ENCODE results near the gene BTNL9.

BTNL9 gene

DNA sequence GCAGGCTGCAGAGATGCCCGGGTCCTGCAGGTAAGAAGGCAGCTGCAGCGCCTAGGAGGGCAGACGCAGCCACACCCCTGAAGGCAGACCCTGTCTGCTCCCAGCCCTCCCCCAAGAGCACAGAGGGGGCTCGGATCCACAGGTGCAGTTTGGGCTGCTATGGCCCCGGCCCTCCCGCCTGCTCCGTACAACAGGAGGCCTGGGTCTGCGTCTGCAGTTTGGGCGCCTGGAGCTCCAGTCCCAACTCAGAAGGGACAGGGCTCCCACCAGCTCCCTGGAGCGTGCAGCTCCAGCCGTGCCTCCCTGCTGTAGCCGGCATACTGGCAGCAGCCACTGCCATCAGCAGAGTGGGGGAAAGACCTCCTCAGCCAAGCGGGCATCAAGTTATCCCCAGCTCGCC, 30.5 kb downstream of the BTNL9 start:
- ChIA-PET POLR2A (no interaction called here), CTCF (interaction anchor here (1.5 kb wide), 1 partner anchor 11 kb away, joined by 4 read pairs; no protein-coding TSS in a partner anchor)
- TF ChIP-seq SUZ12 (IDR thresholded peaks at IDR 0.05): no peak
- DNase-seq (ENCODE audit: extremely low spot score): no peak

DNA sequence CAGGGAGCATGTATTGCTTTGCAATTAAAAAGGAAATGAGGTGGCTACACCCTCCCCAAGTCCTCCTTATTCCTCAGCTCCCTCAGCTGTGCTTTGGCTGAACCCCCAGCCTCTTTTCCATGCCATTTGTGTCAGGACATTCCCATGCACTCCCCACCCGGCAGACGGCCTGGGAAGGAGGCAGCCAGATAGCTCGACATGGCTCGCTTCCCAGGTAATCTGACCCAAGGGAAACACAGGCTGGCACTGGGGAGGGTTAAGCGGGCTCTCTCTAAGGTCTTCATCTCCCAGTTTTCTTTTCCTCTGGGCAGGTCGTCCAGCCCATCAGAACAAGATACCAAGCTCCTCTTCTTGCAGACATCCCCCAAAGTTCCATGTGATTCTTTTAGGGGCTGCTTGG, 31.2 kb downstream of the BTNL9 start:
- CTCF ChIA-PET: no interaction called here

DNA sequence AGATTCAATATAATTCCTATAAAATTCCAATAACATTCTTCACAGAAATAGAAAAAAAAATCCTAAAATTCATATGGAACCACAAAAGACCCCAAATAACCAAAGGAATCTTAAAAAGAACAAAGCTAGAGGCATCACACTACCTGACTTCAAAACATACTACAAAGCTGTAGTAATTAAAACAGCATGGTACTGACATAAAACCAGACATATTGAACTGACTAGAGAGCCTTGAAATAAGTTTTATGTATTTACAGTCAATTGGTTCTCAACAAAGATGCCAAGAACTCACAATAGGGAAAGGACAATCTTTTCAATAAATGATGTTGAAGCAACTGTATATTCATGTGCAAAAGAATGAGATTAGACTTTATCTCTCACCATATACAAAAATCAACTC, 36.9 kb downstream of the BTNL9 start:
- POLR2A ChIA-PET: no interaction called here
- CTCF ChIA-PET: no interaction called here
- no peak for TF ChIP-seq SP1 (IDR thresholded peaks at IDR 0.05)
- DNase-seq (ENCODE audit: extremely low spot score): no peak

More for the DNA sequence above, 31.2 kb downstream of the BTNL9 start:
- no peak for TF ChIP-seq CTBP1 (IDR thresholded peaks at IDR 0.05; ENCODE audit: borderline replicate concordance)
- no peak for TF ChIP-seq L3MBTL2 (conservative IDR thresholded peaks at IDR 0.05)
- no peak for TF ChIP-seq BHLHE40 (IDR thresholded peaks at IDR 0.05; ENCODE audit: borderline replicate concordance)
- TF ChIP-seq FOXA1 (IDR thresholded peaks at IDR 0.05): no peak
- TF ChIP-seq FOXK2 (IDR thresholded peaks at IDR 0.05): no peak
- no peak for TF ChIP-seq HDGF (IDR thresholded peaks at IDR 0.05; ENCODE audit: borderline replicate concordance)
- TF ChIP-seq ARNT (IDR thresholded peaks at IDR 0.05): no peak
- POLR2A ChIA-PET: no interaction called here
- no peak for DNase-seq (ENCODE audit: extremely low spot score)

DNA sequence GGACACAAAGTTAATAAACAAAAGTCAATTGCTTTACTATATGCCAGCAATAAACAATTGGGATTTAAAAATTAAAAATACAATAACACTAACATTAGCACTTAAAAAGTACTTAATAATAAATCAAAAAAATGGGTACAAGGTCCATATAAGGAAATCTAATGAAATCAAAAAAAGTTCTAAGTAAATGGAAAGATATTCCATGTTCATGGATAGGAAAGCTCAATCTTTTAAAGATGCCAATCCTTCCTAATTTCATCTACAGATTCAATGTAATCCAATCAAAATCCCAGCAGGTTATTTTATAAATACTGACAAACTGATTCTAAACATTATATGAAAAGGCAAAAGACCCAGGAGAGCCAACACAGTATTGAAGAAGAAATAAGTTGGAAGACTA, 41.9 kb downstream of the BTNL9 start:
- POLR2A ChIA-PET: no interaction called here
- no peak for DNase-seq (ENCODE audit: extremely low spot score)
- TF ChIP-seq NFRKB (IDR thresholded peaks at IDR 0.05) (no peak), ZNF384 (IDR thresholded peaks at IDR 0.05) (no peak), HDGF (IDR thresholded peaks at IDR 0.05; ENCODE audit: borderline replicate concordance) (no peak), SP1 (IDR thresholded peaks at IDR 0.05) (no peak), ELF4 (IDR thresholded peaks at IDR 0.05) (no peak), FOXK2 (IDR thresholded peaks at IDR 0.05) (no peak)
- CTCF ChIA-PET: interaction anchor here (1.7 kb wide), 1 partner anchor 12 kb away, joined by 4 read pairs; no protein-coding TSS in a partner anchor

DNA sequence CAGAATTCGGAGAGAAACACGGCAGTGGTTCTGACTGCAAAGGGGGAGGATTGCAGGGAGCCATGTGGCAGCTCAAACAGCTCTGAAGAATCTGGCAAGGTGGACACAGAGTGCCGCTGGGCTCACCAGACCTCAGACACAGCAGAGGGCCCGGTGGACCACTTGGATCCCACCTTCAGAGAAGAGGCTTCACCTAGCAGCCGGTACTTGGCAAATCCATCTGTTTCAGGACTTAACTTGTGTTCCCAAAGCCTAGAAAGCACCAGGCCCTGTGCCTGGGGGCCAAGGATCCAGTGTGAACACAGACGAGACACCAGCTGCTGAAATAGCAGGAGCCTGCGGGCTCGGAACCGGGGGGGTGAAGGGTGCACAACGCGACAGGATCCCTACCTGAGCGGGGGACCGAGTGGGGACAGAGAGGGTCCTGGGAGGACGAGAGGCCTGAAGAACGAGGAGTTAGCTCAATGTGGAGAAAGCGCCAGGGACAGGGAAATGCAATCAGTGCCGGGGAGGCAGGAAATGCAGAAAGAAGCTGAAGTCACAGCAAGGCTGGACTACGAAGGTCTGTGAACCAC, 44.6 kb downstream of the BTNL9 start:
- ChIA-PET POLR2A (no interaction called here), CTCF (no interaction called here)
- DNase-seq (ENCODE audit: extremely low spot score): no peak
- TF ChIP-seq FOXK2 (IDR thresholded peaks at IDR 0.05) (no peak), FOXM1 (IDR thresholded peaks at IDR 0.05; ENCODE audit: borderline replicate concordance) (no peak)

DNA sequence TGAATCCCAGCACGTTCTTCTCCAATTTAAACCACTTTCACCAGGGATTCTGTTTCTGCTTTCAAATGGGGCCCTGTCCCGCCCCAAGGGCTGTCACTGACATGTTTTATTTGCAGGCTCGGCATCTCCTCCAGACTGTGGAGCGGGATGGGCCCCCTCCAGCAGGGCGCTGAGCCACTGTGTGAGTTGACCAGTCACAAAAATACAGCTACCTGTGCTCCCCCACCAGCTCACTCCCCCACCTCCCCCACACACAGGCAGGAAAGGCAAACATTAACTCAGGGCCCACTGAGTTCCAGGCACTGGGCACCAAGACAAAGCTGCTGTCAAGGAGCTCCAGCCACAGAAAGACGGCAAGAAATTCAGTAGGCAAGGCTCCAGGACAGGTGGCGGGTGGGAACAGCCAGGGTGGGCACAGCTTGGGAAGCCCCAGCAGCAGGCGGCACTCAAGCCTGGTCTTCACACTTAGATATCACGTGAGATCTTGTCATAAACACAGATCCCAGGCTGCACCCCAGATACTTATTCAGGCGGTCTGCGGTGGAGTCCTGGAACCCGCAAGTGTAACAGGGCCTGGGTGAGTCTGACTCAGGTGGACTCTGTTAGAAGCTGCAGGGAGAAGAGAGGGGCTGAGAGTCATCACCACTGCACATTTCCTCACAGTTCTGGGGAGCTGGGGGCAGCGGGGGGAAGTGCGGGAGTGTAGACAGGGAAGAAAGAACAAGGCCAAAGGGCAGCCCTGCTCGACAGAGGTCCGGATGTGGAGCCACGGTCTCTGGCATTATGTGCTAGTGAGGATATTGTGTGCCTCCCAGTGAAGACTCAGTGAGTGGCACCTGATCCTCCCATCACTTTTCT, 46.2 kb downstream of the BTNL9 start:
- POLR2A ChIA-PET: interaction anchor here (1.1 to 1.5 kb wide), 2 partner anchors 13 to 225 kb away, joined by 3 read pairs; partner anchors contain the start of gene ZFP62
- DNase-seq (ENCODE audit: extremely low spot score): no peak
- TF ChIP-seq ELF4 (IDR thresholded peaks at IDR 0.05): no peak
- TF ChIP-seq TARDBP (IDR thresholded peaks at IDR 0.05): no peak
- no peak for TF ChIP-seq FOXM1 (IDR thresholded peaks at IDR 0.05; ENCODE audit: borderline replicate concordance)
- no peak for TF ChIP-seq L3MBTL2 (conservative IDR thresholded peaks at IDR 0.05)
- no peak for TF ChIP-seq HDGF (IDR thresholded peaks at IDR 0.05; ENCODE audit: borderline replicate concordance)
- no peak for TF ChIP-seq FOXA1 (IDR thresholded peaks at IDR 0.05)
- TF ChIP-seq CTBP1 (IDR thresholded peaks at IDR 0.05; ENCODE audit: borderline replicate concordance): no peak
- no peak for TF ChIP-seq ZNF384 (IDR thresholded peaks at IDR 0.05)
- TF ChIP-seq SUZ12 (IDR thresholded peaks at IDR 0.05): no peak
- no peak for TF ChIP-seq SP1 (IDR thresholded peaks at IDR 0.05)
- TF ChIP-seq LEF1 (IDR thresholded peaks at IDR 0.05; ENCODE audit: borderline replicate concordance): no peak
- TF ChIP-seq, protein P1, sequence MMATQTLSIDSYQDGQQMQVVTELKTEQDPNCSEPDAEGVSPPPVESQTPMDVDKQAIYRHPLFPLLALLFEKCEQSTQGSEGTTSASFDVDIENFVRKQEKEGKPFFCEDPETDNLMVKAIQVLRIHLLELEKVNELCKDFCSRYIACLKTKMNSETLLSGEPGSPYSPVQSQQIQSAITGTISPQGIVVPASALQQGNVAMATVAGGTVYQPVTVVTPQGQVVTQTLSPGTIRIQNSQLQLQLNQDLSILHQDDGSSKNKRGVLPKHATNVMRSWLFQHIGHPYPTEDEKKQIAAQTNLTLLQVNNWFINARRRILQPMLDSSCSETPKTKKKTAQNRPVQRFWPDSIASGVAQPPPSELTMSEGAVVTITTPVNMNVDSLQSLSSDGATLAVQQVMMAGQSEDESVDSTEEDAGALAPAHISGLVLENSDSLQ (IDR thresholded peaks at IDR 0.05): no peak
- TF ChIP-seq FOXK2 (IDR thresholded peaks at IDR 0.05): no peak
- no peak for TF ChIP-seq NFRKB (IDR thresholded peaks at IDR 0.05)
- no peak for TF ChIP-seq ARNT (IDR thresholded peaks at IDR 0.05)
- no peak for TF ChIP-seq BHLHE40 (IDR thresholded peaks at IDR 0.05; ENCODE audit: borderline replicate concordance)
- CTCF ChIA-PET: no interaction called here

DNA sequence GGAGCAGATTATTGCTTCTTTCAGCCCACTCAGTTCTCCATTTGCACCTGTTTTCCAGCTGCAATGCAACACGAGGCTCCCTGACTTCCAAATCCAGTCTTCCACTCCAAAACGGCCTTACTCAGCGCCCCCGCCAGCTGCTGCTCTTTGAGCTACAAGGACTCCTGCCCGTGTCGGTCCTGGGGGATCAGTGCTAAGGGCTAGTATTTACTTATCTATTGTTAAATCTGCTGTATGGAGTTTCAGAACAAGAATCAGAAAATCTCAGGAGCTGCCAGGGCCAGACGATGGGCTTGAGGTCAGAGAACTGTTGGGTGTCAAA, 46.8 kb downstream of the BTNL9 start:
- ChIA-PET POLR2A (interaction anchor here (0.7 to 1.5 kb wide), 3 partner anchors 14 to 225 kb away, joined by 3 read pairs; partner anchors contain the start of gene ZFP62), CTCF (interaction anchor here (0.6 kb wide), 1 partner anchor 13 kb away, joined by 3 read pairs; no protein-coding TSS in a partner anchor)
- TF ChIP-seq ARNT (IDR thresholded peaks at IDR 0.05): no peak
- TF ChIP-seq LEF1 (IDR thresholded peaks at IDR 0.05; ENCODE audit: borderline replicate concordance): no peak
- no peak for TF ChIP-seq FOXA1 (IDR thresholded peaks at IDR 0.05)
- no peak for TF ChIP-seq ZNF384 (IDR thresholded peaks at IDR 0.05)
- TF ChIP-seq TARDBP (IDR thresholded peaks at IDR 0.05): no peak
- DNase-seq (ENCODE audit: extremely low spot score): no peak

DNA sequence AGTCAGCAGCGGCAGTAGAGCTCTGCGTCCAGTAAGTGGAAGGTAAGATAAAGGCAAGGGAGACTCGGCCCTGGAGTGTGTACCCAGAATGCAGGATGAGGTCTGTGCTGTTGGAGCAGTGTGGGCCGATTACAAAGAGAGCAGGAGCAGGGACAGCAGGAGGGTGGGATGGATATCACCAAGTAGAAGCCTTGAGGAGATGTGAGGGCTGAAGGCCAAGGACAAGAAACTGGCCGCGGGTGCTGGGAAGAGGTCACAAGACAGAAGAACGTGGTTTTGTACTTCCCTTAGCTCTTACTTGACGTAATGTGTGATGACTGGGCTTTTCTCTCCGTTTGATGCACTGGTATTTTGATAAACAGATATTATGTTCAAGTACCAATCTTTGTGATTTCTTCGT, 47.2 kb downstream of the BTNL9 start:
- ChIA-PET POLR2A (interaction anchor here (0.7 to 1.5 kb wide), 3 partner anchors 14 to 226 kb away, joined by 3 read pairs; partner anchors contain the start of gene ZFP62), CTCF (interaction anchor here (0.6 to 1.3 kb wide), 3 partner anchors 12 to 218 kb away, joined by 3 to 5 read pairs (median 3); no protein-coding TSS in a partner anchor)
- no peak for DNase-seq (ENCODE audit: extremely low spot score)
- TF ChIP-seq FOXM1 (IDR thresholded peaks at IDR 0.05; ENCODE audit: borderline replicate concordance): no peak
- TF ChIP-seq, protein P1 (IDR thresholded peaks at IDR 0.05): no peak
- TF ChIP-seq ELF4 (IDR thresholded peaks at IDR 0.05): no peak
- TF ChIP-seq HDGF (IDR thresholded peaks at IDR 0.05; ENCODE audit: borderline replicate concordance): no peak
- TF ChIP-seq L3MBTL2 (conservative IDR thresholded peaks at IDR 0.05): no peak
- no peak for TF ChIP-seq CTBP1 (IDR thresholded peaks at IDR 0.05; ENCODE audit: borderline replicate concordance)
- no peak for TF ChIP-seq ARNT (IDR thresholded peaks at IDR 0.05)
- TF ChIP-seq SP1 (IDR thresholded peaks at IDR 0.05): no peak
- TF ChIP-seq TARDBP (IDR thresholded peaks at IDR 0.05): no peak
- TF ChIP-seq LEF1 (IDR thresholded peaks at IDR 0.05; ENCODE audit: borderline replicate concordance): no peak
- TF ChIP-seq FOXA1 (IDR thresholded peaks at IDR 0.05): no peak
- no peak for TF ChIP-seq FOXK2 (IDR thresholded peaks at IDR 0.05)
- TF ChIP-seq BHLHE40 (IDR thresholded peaks at IDR 0.05; ENCODE audit: borderline replicate concordance): no peak

Measured in HEK293T (cell line).